HG03095 (cell line): ENCODE results near the gene PLSCR4.
"Not testable (repeated sequence)": the region's sequence is repeated elsewhere in the genome, so short reads cannot be mapped to it uniquely, and the experiment has no call there.

Experiments
- ATAC-seq: cut with Tn5 transposase; IDR thresholded peaks from one replicate; pipeline ENCODE4 v1.9.1; 2021; ENCODE audit warnings: moderate library complexity; ENCODE audit not compliant: unreplicated experiment

Gene PLSCR4

GRCh38 chr3:146250449-146251382, at the start of gene PLSCR4:
Gene PLSCR4 (minus strand): TSS chr3:146251105. CDS start chr3:146222071, 29,034 bp downstream.
- no peak for ATAC-seq

- ATAC-seq: not testable (repeated sequence)
These were observed 42.5 kb upstream of the PLSCR4 start for GRCh38 chr3:146293401-146293800.

GRCh38 chr3:146283781-146284445, 33.0 kb upstream of the PLSCR4 start:
- ATAC-seq: no peak

GRCh38 chr3:146280864-146281263, 30.0 kb upstream of the PLSCR4 start:
- no peak for ATAC-seq

GRCh38 chr3:146279951-146280350, 29.0 kb upstream of the PLSCR4 start:
- no peak for ATAC-seq

GRCh38 chr3:146279013-146279412, 28.1 kb upstream of the PLSCR4 start:
- ATAC-seq: no peak

GRCh38 chr3:146277953-146278631, 27.2 kb upstream of the PLSCR4 start:
- no peak for ATAC-seq

- no peak for ATAC-seq
These were observed 24.6 kb upstream of the PLSCR4 start for GRCh38 chr3:146275476-146275875.

GRCh38 chr3:146274833-146275232, 23.9 kb upstream of the PLSCR4 start:
- ATAC-seq: no peak

- no peak for ATAC-seq
These were observed 23.0 kb upstream of the PLSCR4 start for GRCh38 chr3:146273721-146274407.

- no peak for ATAC-seq
These were observed 20.3 kb upstream of the PLSCR4 start for GRCh38 chr3:146271180-146271579.

GRCh38 chr3:146269271-146269670, 18.4 kb upstream of the PLSCR4 start:
- no peak for ATAC-seq

- no peak for ATAC-seq
These were observed 17.8 kb upstream of the PLSCR4 start for GRCh38 chr3:146268535-146269219.

- ATAC-seq: no peak
These were observed 14.8 kb upstream of the PLSCR4 start for GRCh38 chr3:146265720-146266119.

- no peak for ATAC-seq
These were observed 11.6 kb upstream of the PLSCR4 start for GRCh38 chr3:146262371-146263110.

- ATAC-seq: no peak
These were observed 9.1 kb upstream of the PLSCR4 start for GRCh38 chr3:146259880-146260589.

- no peak for ATAC-seq
These were observed 6.1 kb upstream of the PLSCR4 start for GRCh38 chr3:146256851-146257486.

GRCh38 chr3:146252445-146252844, 1.5 kb upstream of the PLSCR4 start:
- ATAC-seq: not testable (repeated sequence)

- no peak for ATAC-seq
These were observed 984 bp downstream of the PLSCR4 start for GRCh38 chr3:146249921-146250320.
